HG03095 (cell line): ENCODE results near the gene SERPINB6.
"Not testable (repeated sequence)": the region's sequence is repeated elsewhere in the genome, so short reads cannot be mapped to it uniquely, and the experiment has no call there.

ENCODE experiments used
- ATAC-seq: cut with Tn5 transposase; IDR thresholded peaks from one replicate; pipeline ENCODE4 v1.9.1; 2021; ENCODE audit warnings: moderate library complexity; ENCODE audit not compliant: unreplicated experiment

Gene SERPINB6

GRCh38 chr6:2999618-3000557, 28.5 kb upstream of the SERPINB6 start, which contains the start of gene NQO2:
TSS of gene NQO2 (plus strand) at chr6:2999894. CDS start at chr6:3006553, 6,659 bp downstream.
- ATAC-seq, result peak; percentile 71

GRCh38 chr6:2998998-2999617, 27.7 kb upstream of the SERPINB6 start:
- no peak for ATAC-seq

- not testable (repeated sequence) for ATAC-seq
Observed at GRCh38 chr6:2998249-2998997, 27.1 kb upstream of the SERPINB6 start.

- ATAC-seq, result no peak
Observed at GRCh38 chr6:2993755-2994317, 22.5 kb upstream of the SERPINB6 start.

- no peak for ATAC-seq
Observed at GRCh38 chr6:2992330-2992979, 21.1 kb upstream of the SERPINB6 start.

GRCh38 chr6:2990932-2991506, 19.7 kb upstream of the SERPINB6 start:
- ATAC-seq, result no peak

GRCh38 chr6:2990248-2990931, 19.0 kb upstream of the SERPINB6 start:
- ATAC-seq, result no peak

- ATAC-seq, result peak; percentile 68
Observed at GRCh38 chr6:2989332-2990247, 18.2 kb upstream of the SERPINB6 start.

GRCh38 chr6:2988426-2989331, 17.3 kb upstream of the SERPINB6 start:
- ATAC-seq, result peak; percentile 57

- no peak for ATAC-seq
Observed at GRCh38 chr6:2988094-2988425, 16.7 kb upstream of the SERPINB6 start.

- ATAC-seq, result no peak
Observed at GRCh38 chr6:2986722-2987221, 15.4 kb upstream of the SERPINB6 start.

- no peak for ATAC-seq
Observed at GRCh38 chr6:2984738-2985406, 13.5 kb upstream of the SERPINB6 start.

- ATAC-seq, result no peak
Observed at GRCh38 chr6:2982426-2983117, 11.2 kb upstream of the SERPINB6 start.

GRCh38 chr6:2980465-2980855, 9.1 kb upstream of the SERPINB6 start:
- no peak for ATAC-seq

- ATAC-seq, result no peak
Observed at GRCh38 chr6:2979819-2980464, 8.6 kb upstream of the SERPINB6 start.

- ATAC-seq, result no peak
Observed at GRCh38 chr6:2978923-2979322, 7.6 kb upstream of the SERPINB6 start.
